ENCODE measurements around the gene PATE3.

Gene PATE3, protein sequence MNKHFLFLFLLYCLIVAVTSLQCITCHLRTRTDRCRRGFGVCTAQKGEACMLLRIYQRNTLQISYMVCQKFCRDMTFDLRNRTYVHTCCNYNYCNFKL

DNA sequence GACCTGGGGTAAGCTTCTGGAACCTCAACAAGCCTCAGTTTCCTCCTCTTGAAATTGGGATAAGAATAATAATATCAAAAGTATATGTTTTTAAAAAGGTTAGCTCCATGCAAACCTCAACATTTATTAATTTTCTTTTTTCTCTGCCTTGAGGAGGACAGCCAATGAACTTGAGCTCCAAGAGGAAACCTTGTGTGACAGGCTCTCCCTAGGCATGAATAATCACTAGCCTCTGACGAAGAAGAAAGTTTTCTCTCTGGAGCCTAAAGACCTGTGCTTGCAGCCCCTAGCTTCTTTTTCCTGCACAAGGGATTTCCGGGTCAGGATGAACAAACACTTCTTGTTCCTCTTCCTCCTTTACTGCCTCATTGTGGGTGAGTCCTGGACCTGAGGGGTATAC is at the start of gene PATE3:
PATE3 (plus strand) TSS at position 301 of the 400 bp plus-strand sequence; CDS start at position 326, 25 bp downstream.
- DNase-seq (ENCODE audit: low spot score), result no peak

DNA sequence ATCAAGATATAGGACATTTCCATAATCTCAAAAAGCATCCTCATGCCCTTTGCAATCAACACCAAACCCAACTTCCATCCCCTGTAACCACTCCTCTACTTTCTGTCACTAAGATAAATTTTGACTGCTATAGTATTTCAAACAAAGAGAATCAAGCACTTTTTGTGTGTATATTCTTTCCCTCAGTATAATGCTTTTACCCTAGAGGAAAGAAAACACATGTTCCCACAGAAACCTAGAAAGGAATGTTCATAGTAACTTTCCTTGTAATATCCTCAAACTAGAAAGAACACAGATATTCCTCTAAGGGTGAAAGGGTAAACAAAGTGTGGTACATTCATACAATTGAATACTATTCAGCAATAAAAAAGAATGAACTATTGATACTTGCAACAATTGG is 47.3 kb upstream of the PATE3 start:
- no peak for DNase-seq (ENCODE audit: low spot score)

DNA sequence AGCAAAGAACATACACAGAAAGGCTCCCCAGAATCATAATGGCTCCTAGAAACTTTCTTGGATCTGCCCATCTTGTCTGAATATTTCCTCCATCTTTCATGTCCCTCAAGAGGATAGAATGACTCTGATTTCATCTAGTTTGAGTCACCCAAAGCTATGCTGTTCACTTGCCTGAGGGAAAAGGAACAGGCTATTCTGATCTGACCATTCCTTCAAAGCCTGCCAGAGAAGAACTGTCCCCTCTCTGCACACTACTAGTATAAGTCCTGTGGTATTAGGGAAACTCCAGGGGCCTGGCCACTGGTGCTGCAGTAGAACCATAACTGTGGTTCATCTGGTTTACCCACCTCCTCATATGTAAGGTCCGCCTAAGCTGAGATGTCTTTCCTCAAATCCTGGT is 44.2 kb upstream of the PATE3 start:
- DNase-seq (ENCODE audit: low spot score), result no peak

DNA sequence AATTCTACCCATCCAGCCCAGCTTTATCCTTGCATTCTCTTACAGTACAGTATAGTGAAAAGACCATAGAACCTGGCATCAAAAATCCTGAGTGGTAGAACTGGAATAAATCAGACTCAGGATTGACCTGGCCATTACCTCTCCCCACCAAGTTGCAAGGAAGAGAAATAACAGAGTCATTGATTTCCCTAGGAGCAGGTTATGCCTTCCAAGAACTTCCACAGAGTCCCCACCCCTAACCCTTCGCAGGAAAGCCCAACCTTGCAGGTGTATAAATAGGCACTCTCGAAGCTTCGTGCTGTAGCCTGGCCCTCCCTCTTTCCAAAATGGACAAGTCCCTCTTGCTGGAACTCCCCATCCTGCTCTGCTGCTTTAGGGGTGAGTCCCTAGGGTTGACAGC is 41.9 kb upstream of the PATE3 start, which contains the start of gene PATE1:
PATE1 (plus strand) TSS at position 301 of the 400 bp plus-strand sequence; CDS start at position 327, 26 bp downstream.
- no peak for DNase-seq (ENCODE audit: low spot score)

DNA sequence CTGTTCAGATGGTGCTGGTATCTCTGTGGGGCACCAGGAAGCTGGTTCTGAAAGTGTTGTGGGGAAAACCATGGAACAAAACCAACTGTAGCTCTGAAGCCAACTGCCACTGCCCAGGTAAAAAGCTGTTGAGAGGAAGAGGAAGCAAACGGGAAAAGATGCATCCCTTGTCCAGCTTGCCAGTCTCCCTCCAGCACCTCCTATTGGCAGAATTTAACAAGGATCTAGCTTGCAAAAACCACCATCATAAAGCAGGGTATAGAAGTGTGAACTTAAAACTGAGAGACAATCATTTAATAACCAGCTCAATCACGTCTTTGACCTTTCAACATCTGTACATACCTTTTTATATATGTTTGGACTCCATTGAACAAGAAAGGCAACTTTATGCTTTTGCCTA is 37.3 kb upstream of the PATE3 start:
- no peak for DNase-seq (ENCODE audit: low spot score)

DNA sequence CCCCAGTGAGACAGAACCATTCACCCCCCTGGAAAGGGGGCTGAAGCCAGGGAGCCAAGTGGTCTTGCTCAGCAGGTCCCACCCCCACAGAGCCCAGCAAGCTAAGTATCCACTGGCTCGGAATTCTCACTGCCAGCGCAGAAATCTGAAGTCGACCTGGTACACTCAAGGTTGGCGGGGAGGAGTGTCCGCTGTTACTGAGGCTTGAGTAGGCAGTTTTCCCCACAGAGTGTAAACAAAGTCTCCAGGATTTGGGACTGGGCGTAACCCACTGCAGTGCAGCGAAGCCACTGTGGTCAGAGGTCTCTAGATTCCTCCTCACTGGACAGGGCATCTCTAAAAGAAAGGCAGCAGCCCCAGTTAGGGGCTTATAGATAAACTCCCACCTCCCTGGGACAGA is 31.9 kb upstream of the PATE3 start:
- DNase-seq (ENCODE audit: low spot score), result no peak

DNA sequence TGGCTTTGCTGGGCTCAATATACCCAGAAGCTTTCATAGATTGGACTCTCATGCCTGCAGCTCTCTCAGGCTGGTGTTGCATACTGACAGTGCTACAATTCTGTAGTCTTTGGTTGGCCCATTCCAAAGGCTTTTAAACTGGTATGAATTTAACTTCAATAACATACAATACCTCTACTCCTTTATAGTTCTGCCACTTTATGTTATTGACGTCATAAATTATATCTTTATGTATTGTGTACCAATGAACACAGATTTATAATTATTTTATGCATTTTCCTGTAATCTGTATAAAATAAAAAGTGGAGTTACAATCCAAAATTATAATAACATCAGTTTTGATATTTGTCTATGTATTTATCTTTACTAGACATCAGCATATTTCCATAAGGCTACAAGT is 25.5 kb upstream of the PATE3 start:
- no peak for DNase-seq (ENCODE audit: low spot score)

DNA sequence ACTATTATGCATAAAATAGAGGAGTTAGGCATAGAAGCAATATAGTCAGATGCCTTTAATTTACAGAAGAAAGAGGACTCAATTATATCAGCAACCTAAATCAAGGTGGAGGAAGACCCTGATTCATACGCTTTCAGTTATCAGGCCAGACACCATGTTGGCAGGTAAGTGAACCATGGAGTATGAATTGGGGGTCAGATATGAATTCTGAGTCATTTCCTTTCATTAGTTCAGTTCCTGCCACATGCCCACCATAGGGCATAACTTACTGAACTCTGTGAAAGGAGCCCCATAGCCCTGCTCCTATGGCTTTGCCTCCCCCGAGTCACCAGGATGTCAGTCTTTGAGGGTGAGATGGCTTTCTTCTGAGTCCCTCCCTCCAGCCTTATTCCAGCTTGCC is 24.4 kb upstream of the PATE3 start:
- DNase-seq (ENCODE audit: low spot score), result no peak

DNA sequence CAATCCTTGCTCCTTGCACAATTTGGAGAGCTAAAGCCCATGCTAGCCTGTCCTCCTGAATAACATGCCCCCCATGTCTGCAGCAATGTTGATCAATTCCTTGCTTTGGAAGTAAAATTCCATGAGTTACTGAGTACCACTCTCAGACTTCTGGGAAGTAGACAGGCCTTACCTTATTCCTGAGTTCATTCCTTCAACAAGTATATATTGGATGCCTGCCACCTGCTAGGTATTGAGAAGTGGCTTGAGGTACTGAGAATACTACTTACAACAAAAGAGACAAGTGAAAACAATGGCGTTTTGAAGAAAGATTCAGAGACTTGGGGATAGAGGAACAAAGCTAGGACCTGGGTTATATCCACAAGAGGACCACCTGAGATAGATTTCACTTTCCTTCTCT is 21.7 kb upstream of the PATE3 start:
- no peak for DNase-seq (ENCODE audit: low spot score)

DNA sequence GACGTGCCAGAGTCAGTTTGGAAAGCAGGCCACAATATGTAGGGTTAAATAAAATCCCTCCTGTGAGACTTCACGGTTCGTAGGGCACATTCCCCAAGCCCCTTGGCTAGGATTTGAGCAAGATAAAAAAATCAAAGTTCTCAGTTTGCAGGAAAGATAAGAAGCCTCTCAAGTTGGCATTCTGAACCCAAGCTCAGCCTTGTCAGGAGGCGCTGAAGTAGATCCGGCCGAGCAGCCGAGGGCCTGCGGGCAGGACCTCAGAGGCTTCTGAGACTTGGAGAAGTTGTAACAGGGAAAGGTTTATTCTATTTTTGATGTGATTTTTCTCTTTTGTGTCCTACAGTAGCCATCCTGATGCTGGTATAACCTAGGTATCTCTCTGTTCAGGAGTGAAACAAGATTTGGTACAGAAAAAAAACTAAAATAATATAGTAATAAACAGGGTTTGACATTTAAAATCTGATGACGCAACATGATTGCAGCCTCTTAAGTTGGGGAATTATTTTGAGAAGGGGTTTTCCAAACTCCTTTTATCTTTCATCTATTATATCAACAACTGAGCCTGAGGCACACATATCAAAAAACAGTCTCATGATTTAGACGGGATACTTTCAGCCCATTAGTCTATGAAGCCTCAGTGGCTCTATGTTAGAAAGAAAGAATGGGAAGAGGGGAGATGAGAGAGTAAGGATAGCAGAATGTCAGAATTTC is 19.4 kb upstream of the PATE3 start:
- no peak for DNase-seq (ENCODE audit: low spot score)

DNA sequence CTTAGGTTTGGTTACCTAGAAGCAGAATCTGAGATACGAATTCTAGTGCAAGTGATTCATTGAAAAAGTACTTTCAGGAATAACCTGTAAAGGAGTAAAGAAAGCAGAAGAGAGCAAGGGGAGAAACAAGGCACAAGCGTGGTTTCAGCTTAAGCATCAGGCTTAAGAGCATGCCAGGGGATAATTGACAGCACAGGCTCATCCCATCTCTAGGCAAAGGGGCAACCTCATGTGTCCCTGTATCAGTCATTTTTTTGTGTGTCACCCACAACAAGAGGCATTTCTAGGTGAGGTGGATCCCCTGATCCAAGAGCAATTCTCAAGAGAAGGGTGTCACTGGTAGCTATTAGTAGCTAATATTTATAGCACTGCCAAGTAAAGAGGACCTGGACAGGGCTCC is 17.3 kb upstream of the PATE3 start:
- no peak for DNase-seq (ENCODE audit: low spot score)

DNA sequence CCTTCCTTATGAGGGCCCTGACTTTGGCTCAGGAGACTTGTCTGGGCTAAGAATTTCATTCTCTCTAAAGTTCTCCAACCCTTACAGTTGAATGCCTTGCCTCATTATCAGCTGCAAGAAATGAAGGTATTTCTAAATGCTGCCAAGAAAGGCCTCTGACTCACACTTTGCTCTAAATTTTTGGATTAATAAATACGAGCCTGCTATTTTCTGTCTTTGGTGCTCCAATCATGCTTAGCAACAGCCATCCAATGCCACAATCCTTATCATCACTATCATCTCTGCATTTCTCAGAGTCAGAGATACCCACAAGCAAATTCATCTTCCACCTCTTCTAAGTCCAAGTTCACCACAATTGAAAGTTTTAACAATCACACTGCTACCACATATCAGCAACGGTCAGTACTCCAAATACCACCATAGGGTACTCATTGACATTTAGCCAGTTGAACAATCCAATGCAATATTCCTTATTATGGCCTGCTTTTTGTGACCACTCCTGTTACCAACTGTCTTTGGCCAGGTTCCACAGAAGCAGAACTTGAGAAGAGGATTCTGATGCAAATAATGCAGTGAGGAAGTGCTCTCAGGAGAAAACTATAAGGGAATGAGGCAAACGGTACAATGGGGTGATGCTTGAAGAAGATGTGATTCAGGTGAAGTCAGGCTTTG is 15.0 kb upstream of the PATE3 start:
- no peak for DNase-seq (ENCODE audit: low spot score)

DNA sequence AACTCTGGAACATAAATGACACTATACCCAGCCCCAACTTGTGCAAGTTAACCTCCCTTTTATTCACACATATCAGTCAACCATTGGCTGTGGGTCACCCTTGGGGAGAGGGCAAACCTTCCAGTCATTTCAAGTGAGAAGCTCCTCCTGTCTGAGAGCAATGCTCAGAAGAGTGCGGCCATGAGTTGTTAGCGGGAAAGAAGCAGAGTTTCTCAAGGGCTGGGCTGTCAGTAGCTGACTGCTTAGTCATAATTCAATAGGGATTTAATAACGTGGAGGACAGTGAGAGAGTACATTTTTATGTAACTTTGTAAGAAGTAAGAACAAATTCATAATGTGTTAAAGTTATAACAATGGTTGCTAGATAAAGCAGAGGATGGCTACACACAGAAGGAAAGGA is 14.4 kb upstream of the PATE3 start:
- no peak for DNase-seq (ENCODE audit: low spot score)

DNA sequence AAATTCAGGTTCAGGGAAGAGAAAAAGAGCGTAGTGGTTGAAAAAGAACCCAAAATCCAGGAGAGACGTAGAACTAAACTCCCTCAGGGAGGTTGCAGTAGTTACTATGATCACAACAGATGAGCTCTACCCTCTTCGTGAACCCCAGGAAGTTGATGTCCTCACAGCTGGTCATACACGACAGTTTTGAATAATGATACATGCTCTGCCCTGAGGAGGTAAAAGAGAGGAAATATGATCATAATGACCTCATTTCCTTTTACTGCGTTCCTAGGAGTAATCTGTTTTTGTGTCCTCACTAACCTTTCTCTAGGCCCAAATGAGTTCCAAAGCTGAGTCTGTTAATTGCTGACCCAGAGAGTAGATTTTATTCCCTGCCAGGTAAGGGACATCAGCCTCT is 10.6 kb upstream of the PATE3 start:
- no peak for DNase-seq (ENCODE audit: low spot score)

DNA sequence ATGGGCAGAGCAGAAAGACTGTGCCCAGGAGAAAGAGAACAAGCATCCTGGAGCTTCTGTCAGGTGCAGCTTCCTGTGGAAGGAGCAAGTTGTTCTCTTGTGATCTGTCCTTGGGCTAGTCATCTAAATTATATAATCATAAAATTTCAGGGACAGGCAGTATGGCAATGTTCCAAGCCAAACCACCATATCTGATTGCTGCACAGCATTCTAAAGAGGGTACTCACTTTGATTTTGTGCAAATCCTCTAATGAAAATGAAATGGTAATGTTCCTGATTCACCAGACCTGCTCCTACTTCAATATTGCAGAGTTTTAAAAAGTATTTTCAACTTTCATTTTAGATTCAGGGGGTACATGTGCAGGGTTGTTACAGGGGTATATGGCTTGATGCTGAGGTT is 9.2 kb upstream of the PATE3 start, which contains the start of gene PATE2:
PATE2 (minus strand) TSS at position 101 of the 400 bp plus-strand sequence; CDS start at position 46, 55 bp downstream.
- no peak for DNase-seq (ENCODE audit: low spot score)

DNA sequence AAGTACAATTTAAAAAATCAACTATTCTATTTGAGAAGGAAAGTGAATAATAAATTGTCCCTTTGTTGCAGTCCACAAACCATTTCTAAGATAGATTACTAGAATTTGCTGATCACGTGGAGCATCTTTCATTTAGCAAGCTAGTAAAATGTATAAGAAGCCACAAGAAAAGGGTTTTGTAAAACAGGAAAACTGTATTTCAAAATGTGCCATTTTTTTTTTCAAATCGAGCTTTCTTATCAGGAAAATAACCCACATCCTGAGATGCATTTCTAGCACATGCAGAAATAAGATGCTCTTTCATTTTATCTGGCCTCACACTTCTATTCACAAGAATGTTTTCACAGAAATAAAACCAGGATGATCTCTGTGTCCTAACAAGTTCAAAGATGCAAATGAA is 3.2 kb upstream of the PATE3 start:
- DNase-seq (ENCODE audit: low spot score), result no peak

DNA sequence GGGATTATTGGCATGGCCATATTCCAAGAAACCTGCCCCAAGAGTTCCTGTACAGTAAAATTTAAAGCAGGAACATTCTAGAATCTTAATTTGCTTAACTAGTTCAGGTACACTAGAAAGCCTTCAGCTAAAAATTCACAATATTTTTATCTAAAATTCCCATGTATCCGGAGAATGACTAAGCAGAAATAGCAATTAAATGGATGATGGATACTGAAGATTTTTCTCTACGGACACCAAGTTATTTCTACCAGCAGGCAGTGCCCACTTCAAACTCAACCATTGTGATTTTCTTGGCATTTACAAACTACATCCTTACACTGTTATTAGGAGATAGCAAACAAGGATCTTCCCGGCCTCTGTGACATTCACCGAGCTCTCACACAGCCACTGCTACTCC is 2.9 kb downstream of the PATE3 start:
- no peak for DNase-seq (ENCODE audit: low spot score)

DNA sequence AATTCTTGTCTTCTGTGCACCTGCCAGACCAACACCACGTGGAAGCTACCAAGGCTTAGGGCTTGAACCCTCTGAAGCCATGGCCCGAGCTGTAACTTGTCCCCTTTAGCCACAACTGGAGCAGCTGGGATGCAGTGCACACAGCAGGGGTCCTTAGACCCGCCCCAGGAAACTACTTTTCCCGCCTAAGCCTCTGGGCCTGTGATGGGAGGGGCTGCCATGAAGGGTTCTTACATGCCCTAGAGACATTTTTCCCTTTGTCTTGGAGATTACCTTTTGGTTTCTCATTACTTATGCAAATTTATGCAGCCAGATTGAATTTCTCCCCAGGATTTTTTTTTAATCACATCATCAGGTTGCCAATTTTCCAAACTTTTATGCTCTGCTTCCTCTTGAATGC is 9.7 kb downstream of the PATE3 start:
- no peak for DNase-seq (ENCODE audit: low spot score)

DNA sequence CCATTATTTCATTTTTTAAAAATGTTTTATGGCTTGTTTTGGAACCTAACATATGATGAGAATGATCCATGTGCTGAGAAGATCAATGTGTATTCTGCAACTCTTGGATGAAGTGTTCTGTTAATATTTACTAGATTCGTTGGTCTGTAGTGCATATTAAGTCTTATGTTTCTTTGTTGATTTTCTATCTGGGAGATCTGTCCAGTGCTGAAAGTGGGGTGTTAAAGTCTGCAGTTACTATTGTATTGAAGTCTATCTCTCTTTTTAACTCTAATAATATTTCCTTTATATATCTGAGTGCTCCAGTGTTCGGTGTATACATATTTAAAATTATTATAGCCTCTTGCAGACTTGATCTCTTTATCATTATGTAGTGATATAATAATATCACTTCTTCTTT is 11.9 kb downstream of the PATE3 start:
- no peak for DNase-seq (ENCODE audit: low spot score)

DNA sequence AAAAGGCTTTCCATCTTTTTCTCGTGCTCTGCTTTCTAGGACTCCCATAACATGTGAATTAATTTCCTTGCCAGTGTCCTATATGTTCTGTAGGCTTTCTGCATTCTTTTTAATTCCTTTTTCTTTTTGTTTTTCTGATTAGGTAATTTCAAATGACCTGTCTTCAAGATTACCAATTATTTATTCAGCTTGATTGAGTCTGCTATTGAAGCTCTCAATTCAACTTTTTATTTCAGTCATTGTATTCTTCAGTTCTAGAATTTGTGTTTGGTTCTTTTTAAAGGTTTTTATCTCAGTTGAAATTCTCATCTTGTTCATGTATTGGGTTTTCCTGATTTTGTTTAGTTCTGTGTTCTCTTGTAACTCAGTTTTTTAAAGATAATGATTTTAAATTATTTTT is 14.5 kb downstream of the PATE3 start:
- no peak for DNase-seq (ENCODE audit: low spot score)

DNA sequence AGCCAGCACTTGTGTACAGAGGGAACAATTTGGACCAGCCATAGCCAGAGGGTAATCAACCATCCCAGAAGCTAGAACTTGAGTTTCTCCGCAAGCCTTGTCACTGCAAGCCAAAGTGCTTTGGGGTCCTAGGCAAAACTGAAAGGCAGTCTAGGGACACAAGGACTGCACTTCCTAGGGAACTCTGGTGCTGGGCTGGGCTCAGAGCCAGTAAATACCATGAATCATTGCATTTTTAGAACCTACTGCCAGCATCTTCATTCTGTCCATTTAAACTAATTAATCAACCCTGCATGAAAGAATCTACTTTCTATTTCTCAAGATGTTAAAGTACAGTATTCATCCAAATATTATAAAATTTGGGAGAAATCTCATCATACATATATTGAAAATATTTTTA is 20.0 kb downstream of the PATE3 start:
- DNase-seq (ENCODE audit: low spot score), result no peak

DNA sequence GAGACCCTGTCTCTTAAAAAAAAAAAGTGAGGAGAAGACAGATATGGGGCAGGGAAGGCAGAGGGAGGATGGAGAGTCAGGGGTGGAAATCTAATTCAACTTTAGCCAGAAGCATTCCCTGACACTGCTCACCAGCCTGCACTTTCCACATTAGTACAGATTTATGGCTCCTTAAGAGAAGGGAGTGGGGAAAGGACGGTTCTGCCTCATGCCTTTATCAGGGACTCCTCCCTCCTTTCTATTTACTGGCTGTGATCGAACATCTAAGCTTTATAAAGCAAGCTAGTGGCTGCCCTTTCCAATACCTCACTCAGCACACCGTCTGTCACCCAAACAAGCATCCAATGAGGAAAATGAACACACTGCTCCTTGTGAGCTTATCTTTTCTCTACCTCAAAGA is 45.1 kb downstream of the PATE3 start, which contains the start of gene PATE4:
PATE4 (plus strand) TSS at position 301 of the 400 bp plus-strand sequence; CDS start at position 345, 44 bp downstream.
- DNase-seq (ENCODE audit: low spot score), result no peak

DNA sequence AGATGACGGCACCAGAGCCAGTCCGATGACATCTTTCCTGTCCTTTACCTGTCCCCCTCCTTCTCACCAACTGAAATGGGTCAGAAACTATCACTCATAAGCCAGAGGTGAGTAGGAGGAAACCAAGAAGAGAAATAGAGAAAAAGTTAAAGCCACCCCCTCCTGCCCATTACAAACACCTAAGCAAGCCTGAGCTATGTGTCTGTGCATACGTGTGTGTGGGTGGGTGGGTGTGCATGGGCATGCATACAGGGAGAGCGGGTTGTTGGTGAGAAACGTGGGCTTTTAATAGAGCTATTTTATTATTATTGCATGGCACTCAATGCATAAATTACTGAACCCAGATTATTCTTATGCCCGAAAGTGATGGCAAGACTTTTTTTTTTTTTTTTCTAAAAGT is 47.8 kb downstream of the PATE3 start:
- DNase-seq (ENCODE audit: low spot score), result no peak
